Measurements from ENCODE around the gene ERFL.
"Not testable (repeated sequence)": the region's sequence is repeated elsewhere in the genome, so short reads cannot be mapped to it uniquely, and the experiment has no call there.

The ERFL gene

GRCh38 chr19:41926763-41927496, 1.3 kb downstream of the ERFL start:
- no peak for DNase-seq

GRCh38 chr19:41926028-41926762, 2.1 kb downstream of the ERFL start:
- DNase-seq: no peak

GRCh38 chr19:41925208-41926003, 2.8 kb downstream of the ERFL start:
- DNase-seq: no peak

- DNase-seq: no peak
Measured at GRCh38 chr19:41924151-41925145, 3.8 kb downstream of the ERFL start.

GRCh38 chr19:41923045-41923788, 5.0 kb downstream of the ERFL start:
- no peak for DNase-seq

GRCh38 chr19:41922585-41922984, 5.7 kb downstream of the ERFL start:
- DNase-seq: no peak

- no peak for DNase-seq
Measured at GRCh38 chr19:41921577-41922576, 6.4 kb downstream of the ERFL start.

GRCh38 chr19:41920882-41921576, 7.2 kb downstream of the ERFL start:
- no peak for DNase-seq

- no peak for DNase-seq
Measured at GRCh38 chr19:41919948-41920712, 8.1 kb downstream of the ERFL start.

GRCh38 chr19:41918653-41919244, 9.5 kb downstream of the ERFL start:
- DNase-seq: no peak

- DNase-seq: no peak
Measured at GRCh38 chr19:41918095-41918494, 10.2 kb downstream of the ERFL start.

- DNase-seq: no peak
Measured at GRCh38 chr19:41917676-41918075, 10.6 kb downstream of the ERFL start.

- no peak for DNase-seq
Measured at GRCh38 chr19:41915776-41916414, 12.4 kb downstream of the ERFL start.

GRCh38 chr19:41915021-41915775, 13.1 kb downstream of the ERFL start:
- no peak for DNase-seq

- not testable (repeated sequence) for DNase-seq
Measured at GRCh38 chr19:41914424-41914834, 13.8 kb downstream of the ERFL start.

- no peak for DNase-seq
Measured at GRCh38 chr19:41913538-41914423, 14.5 kb downstream of the ERFL start.
